Activated naive CD8-positive, alpha-beta T cell treated with anti-CD3 and anti-CD28 coated beads, Interleukin-2, amount 50 U/mL, for 16 hours (primary cell): ENCODE measurements around the gene PFKP.
"Not testable (repeated sequence)": the region's sequence is repeated elsewhere in the genome, so short reads cannot be mapped to it uniquely, and the experiment has no call there.

Experiments
- DNase-seq: peaks from one replicate; pipeline ENCODE4 v3.0.0-alpha.2; 2020; ENCODE audit warnings: low read depth, low spot score

The PFKP gene

DNA sequence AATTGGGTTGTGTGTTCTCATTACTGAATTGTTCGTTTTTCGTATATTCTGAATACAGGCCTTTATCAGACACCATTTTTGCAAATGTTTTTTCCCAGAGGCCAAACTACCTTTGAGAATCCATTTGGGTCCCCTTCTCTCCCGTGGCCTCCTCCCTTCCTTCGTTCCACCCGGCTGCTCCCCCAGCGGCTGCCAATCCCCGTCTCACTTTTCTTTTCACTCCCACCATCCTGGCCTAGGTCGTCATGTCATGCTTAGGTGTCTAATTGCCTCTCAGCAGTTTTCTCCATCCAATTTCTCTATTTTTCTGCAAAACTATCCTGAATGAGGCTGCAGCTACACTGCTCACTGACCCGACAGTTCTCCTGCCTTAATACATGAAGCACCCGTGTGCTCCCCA lies 87.3 kb downstream of the PFKP start:
- no peak for DNase-seq

GRCh38 chr10:3159152-3159551 lies 91.8 kb downstream of the PFKP start:
- no peak for DNase-seq

DNA sequence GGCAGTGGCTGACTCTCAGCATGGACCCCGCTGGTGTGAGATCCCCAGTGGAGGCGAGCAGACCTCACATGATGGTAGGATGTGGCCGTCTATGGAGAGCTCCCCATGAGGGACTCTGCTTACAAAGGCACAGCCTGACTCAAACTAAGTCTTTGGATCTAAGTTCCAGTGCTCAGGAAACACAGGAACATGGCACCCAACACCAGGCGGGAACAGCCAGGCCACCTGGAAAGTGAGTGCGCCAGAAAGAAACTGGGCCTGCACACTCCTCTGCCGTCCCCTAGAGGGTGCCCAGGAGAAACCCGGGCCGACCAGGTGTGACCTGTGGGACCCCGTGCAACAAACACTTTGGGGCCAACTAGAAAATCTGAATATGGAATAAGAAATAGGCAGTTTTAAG lies 95.2 kb downstream of the PFKP start:
- no peak for DNase-seq

DNA sequence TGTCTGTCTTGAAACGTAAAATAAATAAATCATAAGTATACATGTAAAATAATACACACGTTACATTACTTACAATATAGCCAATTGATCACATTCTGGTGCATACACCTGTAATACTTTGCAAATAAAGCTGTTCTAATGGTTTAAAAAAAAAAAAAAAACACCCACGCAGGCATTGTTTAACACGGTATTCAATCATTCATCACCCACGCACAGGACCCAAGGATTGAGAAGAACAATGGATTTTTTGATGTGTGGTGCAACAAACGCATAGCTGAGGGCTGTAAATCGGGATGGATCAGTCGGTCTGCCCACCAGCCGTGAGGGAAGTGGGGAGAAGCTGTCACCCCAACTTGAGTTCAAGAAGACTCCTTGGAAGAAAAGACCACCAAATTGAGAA lies 96.5 kb downstream of the PFKP start:
- DNase-seq = no peak

- no peak for DNase-seq
These were observed 97.8 kb downstream of the PFKP start for GRCh38 chr10:3165196-3165595.

DNA sequence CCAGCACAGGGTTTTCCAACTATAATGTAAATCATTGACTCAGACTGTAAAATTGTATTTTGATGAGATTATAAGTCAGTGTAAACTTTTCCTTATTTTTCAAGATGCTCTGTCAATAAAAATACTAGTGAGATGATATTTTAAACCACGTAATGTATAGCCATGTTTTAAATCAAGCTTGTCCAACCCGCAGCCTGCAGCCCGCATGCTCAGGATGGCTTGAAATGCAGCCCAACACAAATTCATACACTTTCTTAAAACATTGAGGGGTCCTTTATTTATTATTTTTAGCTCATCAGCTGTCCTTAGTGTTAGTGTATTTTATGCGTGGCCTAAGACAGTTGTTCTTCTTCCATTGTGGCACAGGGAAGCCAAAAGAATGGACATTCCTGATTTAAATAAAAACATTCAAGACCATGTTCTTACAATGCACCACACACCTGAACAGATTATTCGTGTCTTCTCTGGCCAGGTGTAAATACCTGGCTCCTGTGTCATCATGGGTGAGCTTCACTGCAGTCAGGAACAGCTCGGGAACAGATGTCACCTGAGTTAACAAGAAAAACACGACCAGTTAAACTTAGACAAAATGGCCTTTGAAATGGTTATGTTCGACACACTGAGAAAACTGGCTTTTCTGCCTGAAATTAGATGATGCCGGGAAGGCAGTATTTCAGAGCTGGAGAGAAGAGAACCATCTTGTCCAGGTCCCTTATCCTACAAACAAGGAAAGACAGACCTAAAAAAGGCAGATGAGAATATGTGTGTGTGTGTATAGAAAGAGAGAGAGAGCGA lies 99.3 kb downstream of the PFKP start:
- no peak for DNase-seq

DNA sequence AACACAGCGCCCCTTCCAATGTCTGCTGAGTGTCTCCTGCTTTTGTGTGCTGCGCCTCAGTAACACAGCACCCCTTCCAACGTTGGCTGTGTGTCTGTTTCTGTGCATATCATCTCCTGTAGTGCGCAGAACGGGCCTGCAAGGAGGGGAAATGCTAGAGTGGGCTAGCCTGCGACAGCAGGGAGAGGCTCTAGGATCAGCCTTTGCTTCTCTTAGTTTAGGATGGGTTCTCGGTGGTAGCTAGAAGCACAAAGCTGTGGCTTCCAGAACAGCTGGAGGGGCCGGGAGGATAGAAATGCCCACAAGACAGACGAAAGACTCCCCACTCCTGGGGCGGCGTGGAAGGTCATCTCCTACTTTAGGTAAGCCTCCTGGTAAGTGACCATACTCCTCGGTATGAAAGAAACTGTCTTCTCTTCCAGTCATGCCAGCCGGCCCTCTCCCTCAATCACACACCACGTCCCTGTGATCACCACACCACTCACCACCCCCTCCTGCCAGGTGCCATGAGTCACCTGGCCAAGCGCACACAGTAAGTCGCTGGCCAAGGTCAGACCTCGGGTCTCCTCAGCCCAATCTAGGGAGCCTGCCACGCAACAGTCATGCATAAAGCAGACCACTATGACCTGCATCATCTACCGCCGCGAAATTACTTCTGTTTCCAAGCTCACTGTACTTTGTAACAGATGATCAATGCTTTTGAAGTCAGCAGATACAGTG lies 100.4 kb downstream of the PFKP start:
- no peak for DNase-seq

- no peak for DNase-seq
These were observed 101.9 kb downstream of the PFKP start for GRCh38 chr10:3169271-3169670.

DNA sequence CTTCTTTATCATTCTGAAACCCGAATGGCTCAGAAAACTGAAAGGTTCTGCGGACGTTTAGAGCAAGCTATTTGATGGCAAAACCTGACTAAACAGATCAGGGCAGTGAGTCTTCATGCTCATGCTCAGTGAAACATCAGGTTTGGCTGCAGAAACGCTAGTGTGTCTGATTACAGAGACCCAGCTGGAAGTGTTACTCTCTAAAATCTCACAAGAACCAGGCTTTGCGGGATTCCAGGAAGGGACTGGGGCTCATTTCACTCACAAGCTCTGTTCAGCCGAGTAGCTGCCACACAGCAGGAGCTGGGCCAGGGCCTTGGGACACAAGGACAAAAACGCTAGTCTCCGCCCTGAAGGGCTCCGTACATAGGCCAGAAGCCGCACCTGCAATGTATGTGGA lies 102.3 kb downstream of the PFKP start:
- no peak for DNase-seq

DNA sequence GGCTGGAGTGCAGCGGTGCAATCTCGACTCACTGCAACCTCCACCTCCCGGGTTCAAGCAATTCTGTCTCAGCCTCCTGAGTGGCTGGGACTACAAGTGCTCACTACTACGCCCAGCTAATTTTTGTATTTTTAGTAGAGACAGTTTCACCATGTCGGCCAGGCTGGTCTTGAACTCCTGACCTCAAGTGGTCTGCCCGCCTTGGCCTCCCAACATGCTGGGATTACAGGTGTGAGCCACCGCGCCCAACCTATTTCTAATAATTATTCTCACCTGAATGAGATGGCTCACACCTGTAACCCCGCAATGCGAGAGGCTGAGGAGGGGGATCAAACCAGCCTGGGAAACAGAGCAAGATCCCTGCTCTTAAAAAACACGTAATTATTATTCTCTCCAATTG lies 104.1 kb downstream of the PFKP start:
- not testable (repeated sequence) for DNase-seq

GRCh38 chr10:3172081-3172445 lies 104.7 kb downstream of the PFKP start:
- no peak for DNase-seq

DNA sequence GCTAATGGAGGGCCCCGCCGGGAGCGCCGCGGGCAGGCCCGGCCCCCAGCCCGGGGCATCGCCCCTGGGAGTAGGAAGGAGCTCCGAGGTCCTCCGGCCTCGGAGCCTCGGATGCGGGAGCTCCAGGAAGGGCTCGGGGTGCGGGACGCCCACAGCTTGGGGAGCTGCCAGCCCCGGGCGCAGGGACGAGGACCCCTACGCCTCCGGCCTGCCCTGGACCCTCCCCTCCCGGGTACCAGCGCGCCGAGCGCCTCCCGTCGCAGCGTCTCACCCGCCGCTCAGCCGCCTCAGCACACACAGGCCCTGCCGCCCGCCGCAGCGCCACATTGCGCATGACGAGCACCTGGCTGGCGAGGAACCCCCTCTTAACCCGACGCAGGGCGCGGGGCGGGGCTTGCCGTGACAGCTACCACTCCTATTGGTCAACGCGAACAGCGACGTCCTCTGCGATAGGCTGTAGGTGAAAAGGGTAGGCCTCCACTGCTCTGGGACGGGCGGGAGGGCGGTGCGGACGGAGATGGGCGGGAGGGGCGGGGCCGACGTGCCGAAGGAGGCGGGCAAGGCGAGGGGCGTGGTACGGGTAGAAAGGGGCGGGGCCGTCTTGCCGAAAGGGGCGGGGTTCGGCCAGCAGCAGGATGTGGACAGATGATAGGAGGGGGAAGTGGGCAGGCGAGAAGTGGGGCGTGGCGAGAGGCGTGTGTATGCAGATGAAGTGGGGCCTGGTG lies 105.3 kb downstream of the PFKP start, which contains the start of gene PITRM1:
TSS of gene PITRM1 (minus strand) at position 337 of the 725 bp plus-strand sequence. CDS start at position 327, 10 bp downstream.
- peak; percentile 97 for DNase-seq

- no peak for DNase-seq
These were observed 106.0 kb downstream of the PFKP start for GRCh38 chr10:3173171-3173878.

DNA sequence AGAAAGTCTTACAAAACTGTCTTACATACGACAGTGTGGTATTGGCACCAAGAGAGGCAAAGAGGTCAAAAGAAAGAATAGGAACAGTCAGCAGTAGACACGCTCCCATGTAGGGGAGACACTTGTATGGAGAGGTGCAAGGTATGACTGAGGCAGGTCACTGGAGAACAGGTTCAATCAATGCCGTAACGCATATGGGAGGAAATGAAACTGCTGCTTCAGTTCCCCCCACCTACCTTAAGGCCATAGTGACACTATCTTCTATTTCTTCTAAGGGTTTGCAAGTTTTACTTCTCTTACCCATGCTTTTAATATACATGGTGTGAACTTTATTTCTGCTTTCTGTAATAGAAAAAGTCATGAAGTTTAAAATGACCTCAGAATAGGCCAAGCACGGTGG lies 110.7 kb downstream of the PFKP start:
- no peak for DNase-seq

GRCh38 chr10:3179174-3179573 lies 111.8 kb downstream of the PFKP start:
- no peak for DNase-seq

DNA sequence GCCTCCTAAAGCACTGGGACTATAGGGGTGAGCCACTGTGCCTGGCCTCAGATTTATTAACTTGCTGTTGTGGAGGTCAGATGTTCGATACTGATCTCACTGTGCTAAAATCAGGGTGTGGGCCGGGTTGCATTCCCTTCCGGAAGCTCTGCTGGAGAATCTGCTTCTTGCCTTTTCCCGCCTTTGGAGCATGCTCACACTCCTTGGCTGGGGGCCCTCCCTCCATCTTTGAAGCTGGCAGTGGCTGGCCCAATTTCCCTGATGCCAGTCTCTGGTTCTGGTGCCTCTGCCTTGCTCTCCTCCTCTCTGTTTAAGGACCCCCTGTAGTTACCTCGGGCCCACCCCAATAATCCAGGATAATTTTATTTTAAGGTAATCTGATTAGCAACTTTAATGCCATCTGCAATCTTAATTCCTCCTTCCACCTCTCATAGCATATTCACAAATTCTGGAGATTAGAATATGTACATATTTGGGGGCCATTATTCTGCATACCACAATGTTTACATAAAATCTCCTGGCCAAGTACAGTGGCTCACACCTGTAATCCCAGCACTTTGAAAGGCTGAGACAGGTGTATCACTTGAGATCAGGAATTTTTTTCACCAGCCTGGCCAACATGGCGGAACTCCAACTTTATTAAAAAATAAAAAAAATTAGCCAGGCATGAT lies 113.1 kb downstream of the PFKP start:
- DNase-seq = no peak

DNA sequence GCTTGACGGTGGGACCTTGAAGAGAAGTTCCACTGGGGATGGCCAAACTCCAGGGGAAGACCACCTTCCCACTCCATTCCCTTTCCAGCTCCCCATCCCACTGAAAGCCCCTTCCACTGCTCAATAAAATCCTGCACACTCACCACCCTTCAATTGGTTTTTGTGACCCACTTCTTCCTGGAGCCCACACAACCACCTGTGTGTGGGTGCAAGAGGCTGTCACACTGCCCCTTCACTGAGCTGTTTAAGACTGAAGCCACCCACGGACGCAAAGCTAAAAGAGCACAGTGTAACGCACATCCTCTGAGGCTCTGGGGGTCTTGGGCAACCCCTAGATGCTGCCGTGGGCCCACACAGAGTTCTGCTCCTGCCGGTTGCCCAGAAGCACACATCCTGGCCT lies 118.0 kb downstream of the PFKP start:
- DNase-seq = no peak

- DNase-seq = no peak
These were observed 119.0 kb downstream of the PFKP start for GRCh38 chr10:3186368-3186767.
